Stimulated activated CD4-positive, alpha-beta T cell treated with anti-CD3 and anti-CD28 coated beads, Interleukin-1b, Interleukin-23, amount 100 ng/mL, for 1 hour (primary cell): ENCODE results near the gene PYGO2.
A peak's percentile ranks its signal among the peaks of the same experiment; 100 is the strongest.

Experiments used
- DNase-seq, 2 donors: peaks; one replicate each; pipeline ENCODE4 v3.0.0-alpha.2; 2020; ENCODE audit warnings: low read depth in 2 of 2

PYGO2 gene

GRCh38 chr1:154962795-154963330 lies 1.3 kb upstream of the PYGO2 start:
- no peak for DNase-seq

- DNase-seq, result no peak
Measured at GRCh38 chr1:154962156-154962749, 671 bp upstream of the PYGO2 start.

- no peak for DNase-seq
Measured at GRCh38 chr1:154960446-154961136, 991 bp downstream of the PYGO2 start.

GRCh38 chr1:154959426-154959780 lies 2.2 kb downstream of the PYGO2 start:
- DNase-seq, result no peak

GRCh38 chr1:154958681-154959425 lies 2.7 kb downstream of the PYGO2 start:
- DNase-seq, result no peak

GRCh38 chr1:154958036-154958435 lies 3.5 kb downstream of the PYGO2 start:
- DNase-seq, result no peak

GRCh38 chr1:154957091-154957657 lies 4.4 kb downstream of the PYGO2 start:
- DNase-seq, result no peak

- DNase-seq, result no peak
Measured at GRCh38 chr1:154956544-154956941, 5.0 kb downstream of the PYGO2 start.

GRCh38 chr1:154955718-154956543 lies 5.7 kb downstream of the PYGO2 start, which contains the start of gene PBXIP1:
Gene PBXIP1, minus strand, starts transcription at chr1:154956099. Its CDS starts 2,378 bp downstream, at chr1:154953721.
- DNase-seq, result peak; percentile 58 to 59

- DNase-seq, result peak in 1 of 2 donors; percentile 84
Measured at GRCh38 chr1:154955039-154955717, 6.4 kb downstream of the PYGO2 start.

- DNase-seq, result no peak
Measured at GRCh38 chr1:154954541-154954940, 7.0 kb downstream of the PYGO2 start.

- DNase-seq, result no peak
Measured at GRCh38 chr1:154953611-154954038, 8.0 kb downstream of the PYGO2 start.

- DNase-seq, result no peak
Measured at GRCh38 chr1:154952664-154953063, 8.9 kb downstream of the PYGO2 start.

- DNase-seq, result peak in 1 of 2 donors; percentile 44
Measured at GRCh38 chr1:154951901-154952657, 9.5 kb downstream of the PYGO2 start.

GRCh38 chr1:154948079-154948478 lies 13.5 kb downstream of the PYGO2 start:
- no peak for DNase-seq

- no peak for DNase-seq
Measured at GRCh38 chr1:154945962-154946850, 15.4 kb downstream of the PYGO2 start.

- DNase-seq, result no peak
Measured at GRCh38 chr1:154945160-154945961, 16.2 kb downstream of the PYGO2 start.
